ENCODE data around the gene TNFRSF9.

The TNFRSF9 gene

GRCh38 chr1:7879228-7879627 lies 61.4 kb downstream of the TNFRSF9 start:
- H3K27me3 ChIP-seq (ENCODE audit: control insufficient read depth, insufficient read depth, low read length, poor library complexity, severe bottlenecking), result no peaks in the 10 kb centered on the region
- no peaks in the 10 kb centered on the region for H3K9me3 ChIP-seq (ENCODE audit: control insufficient read depth, low read length)
- no peaks in the 10 kb centered on the region for H3K36me3 ChIP-seq (ENCODE audit: control insufficient read depth, insufficient read depth, low read length)
- WGBS, 2 experiments, result 91 to 94% methylated on average over 3 of the region's 3 CpGs
- H3K27ac ChIP-seq (ENCODE audit: insufficient read depth, low read depth, low read length, poor library complexity, severe bottlenecking), result no peak overlapping the region
- no peaks in the 10 kb centered on the region for H3K4me1 ChIP-seq (ENCODE audit: control insufficient read depth, insufficient read depth, low read length)
- H3K4me3 ChIP-seq (ENCODE audit: insufficient read depth, low read depth, low read length), result no peak overlapping the region

GRCh38 chr1:7878027-7878426 lies 62.6 kb downstream of the TNFRSF9 start:
- H3K9me3 ChIP-seq (ENCODE audit: control insufficient read depth, low read length), result no peaks in the 10 kb centered on the region
- H3K36me3 ChIP-seq (ENCODE audit: control insufficient read depth, insufficient read depth, low read length), result no peaks in the 10 kb centered on the region
- no peaks in the 10 kb centered on the region for H3K27me3 ChIP-seq (ENCODE audit: control insufficient read depth, insufficient read depth, low read length, poor library complexity, severe bottlenecking)
- no peak overlapping the region for H3K27ac ChIP-seq (ENCODE audit: insufficient read depth, low read depth, low read length, poor library complexity, severe bottlenecking)
- H3K4me1 ChIP-seq (ENCODE audit: control insufficient read depth, insufficient read depth, low read length), result no peaks in the 10 kb centered on the region
- 43 to 50% methylated on average over 1 of the region's 1 CpG for WGBS, 2 experiments
- no peak overlapping the region for H3K4me3 ChIP-seq (ENCODE audit: insufficient read depth, low read depth, low read length)

GRCh38 chr1:7873801-7874795 lies 66.5 kb downstream of the TNFRSF9 start:
- no peaks in the 10 kb centered on the region for H3K9me3 ChIP-seq (ENCODE audit: control insufficient read depth, low read length)
- H3K27ac ChIP-seq (ENCODE audit: insufficient read depth, low read depth, low read length, poor library complexity, severe bottlenecking), result no peak overlapping the region
- H3K36me3 ChIP-seq (ENCODE audit: control insufficient read depth, insufficient read depth, low read length), result no peaks in the 10 kb centered on the region
- H3K27me3 ChIP-seq (ENCODE audit: control insufficient read depth, insufficient read depth, low read length, poor library complexity, severe bottlenecking), result no peaks in the 10 kb centered on the region
- no peaks in the 10 kb centered on the region for H3K4me1 ChIP-seq (ENCODE audit: control insufficient read depth, insufficient read depth, low read length)
- WGBS, 2 experiments, result 90% methylated on average over 11 of the region's 11 CpGs
- no peak overlapping the region for H3K4me3 ChIP-seq (ENCODE audit: insufficient read depth, low read depth, low read length)

GRCh38 chr1:7871136-7871535 lies 69.5 kb downstream of the TNFRSF9 start:
- no peak overlapping the region for H3K27ac ChIP-seq (ENCODE audit: insufficient read depth, low read depth, low read length, poor library complexity, severe bottlenecking)
- WGBS, 2 experiments, result 90 to 94% methylated on average over 5 to 6 of the region's 6 CpGs

DNA sequence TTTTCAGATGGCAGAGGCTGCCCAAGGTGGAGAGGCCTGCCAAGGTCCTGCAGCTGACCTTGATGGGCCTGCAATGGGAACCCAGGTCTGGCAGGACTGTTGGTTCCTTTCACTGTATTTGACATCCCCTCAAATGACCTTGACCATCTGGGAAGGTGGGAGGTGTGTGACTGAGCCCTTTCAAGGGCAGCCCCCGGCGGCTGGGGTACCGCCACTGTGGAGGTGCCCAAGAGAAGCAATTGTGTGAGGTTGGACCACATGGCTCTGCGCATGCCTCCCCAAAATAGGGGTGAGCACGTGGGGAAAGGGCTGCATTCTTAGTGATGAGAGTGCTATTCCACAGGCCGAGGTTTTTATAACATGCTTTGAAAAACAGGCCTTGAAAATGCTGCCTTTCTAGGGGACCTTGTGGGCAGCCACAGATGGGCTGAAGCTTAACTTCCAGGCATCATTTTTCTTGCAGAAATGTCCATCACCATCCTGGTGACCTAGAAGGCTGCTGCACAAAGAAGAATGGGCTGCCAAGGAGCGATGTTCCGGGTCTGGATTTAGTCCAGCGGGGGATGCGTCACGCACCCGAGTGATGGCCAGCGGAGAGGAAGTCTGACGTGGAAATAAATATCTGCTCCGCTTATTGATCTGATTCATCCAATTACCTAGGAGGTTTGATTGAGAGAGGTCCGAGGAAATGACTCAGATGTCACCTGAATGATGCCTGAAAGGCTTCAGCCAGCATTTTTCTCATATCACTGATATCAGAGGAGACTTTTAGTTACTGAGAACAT lies 71.3 kb downstream of the TNFRSF9 start:
- Histone ChIP-seq H3K4me1 (ENCODE audit: control insufficient read depth, insufficient read depth, low read length) (no peaks in the 10 kb centered on the region), H3K27me3 (ENCODE audit: control insufficient read depth, insufficient read depth, low read length, poor library complexity, severe bottlenecking) (no peaks in the 10 kb centered on the region), H3K27ac (ENCODE audit: insufficient read depth, low read depth, low read length, poor library complexity, severe bottlenecking) (no peak overlapping the region), H3K36me3 (ENCODE audit: control insufficient read depth, insufficient read depth, low read length) (no peaks in the 10 kb centered on the region), H3K4me3 (ENCODE audit: insufficient read depth, low read depth, low read length) (no peak overlapping the region), H3K9me3 (ENCODE audit: control insufficient read depth, low read length) (no peaks in the 10 kb centered on the region)
- 93 to 94% methylated on average over 16 of the region's 16 CpGs for WGBS, 2 experiments

More at GRCh38 chr1:7871136-7871535, 69.5 kb downstream of the TNFRSF9 start:
- H3K4me1 ChIP-seq (ENCODE audit: control insufficient read depth, insufficient read depth, low read length), result no peaks in the 10 kb centered on the region
- H3K4me3 ChIP-seq (ENCODE audit: insufficient read depth, low read depth, low read length), result no peak overlapping the region
- no peaks in the 10 kb centered on the region for H3K9me3 ChIP-seq (ENCODE audit: control insufficient read depth, low read length)
- H3K27me3 ChIP-seq (ENCODE audit: control insufficient read depth, insufficient read depth, low read length, poor library complexity, severe bottlenecking), result no peaks in the 10 kb centered on the region
- no peaks in the 10 kb centered on the region for H3K36me3 ChIP-seq (ENCODE audit: control insufficient read depth, insufficient read depth, low read length)

DNA sequence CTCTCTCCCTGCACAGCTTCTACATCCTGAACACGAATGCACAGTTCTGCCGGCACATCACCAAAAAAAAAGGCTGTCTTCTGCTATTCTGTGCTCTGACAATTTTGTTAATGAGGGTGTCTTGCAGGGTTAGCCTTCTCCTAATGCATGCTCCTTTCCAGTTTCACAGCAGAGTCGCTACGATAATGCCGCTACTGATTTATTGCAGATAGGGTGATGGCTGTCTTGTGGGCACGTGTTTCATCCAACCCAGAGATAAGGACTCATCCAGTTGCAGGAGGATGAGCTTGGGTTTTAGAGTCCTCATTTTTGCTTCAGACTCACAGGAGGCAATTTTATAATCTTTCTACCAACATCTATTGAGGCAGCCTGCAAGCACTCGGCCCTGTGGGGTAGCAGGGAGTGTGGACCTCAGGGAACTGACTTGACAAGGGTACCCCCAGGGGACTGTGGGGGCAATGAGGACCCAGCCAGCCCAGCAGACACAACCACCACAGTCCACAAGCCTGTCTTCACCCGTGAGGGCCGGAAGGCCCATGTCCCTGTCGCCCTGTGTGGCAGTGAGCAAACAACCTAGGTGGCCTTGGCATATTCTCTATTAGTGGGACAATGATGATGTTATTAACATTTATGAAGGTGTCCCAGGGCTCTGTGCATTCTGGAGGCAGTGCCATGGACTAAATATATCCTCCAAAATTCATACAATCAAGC lies 72.4 kb downstream of the TNFRSF9 start:
- Histone ChIP-seq H3K27me3 (ENCODE audit: control insufficient read depth, insufficient read depth, low read length, poor library complexity, severe bottlenecking) (no peaks in the 10 kb centered on the region), H3K4me3 (ENCODE audit: insufficient read depth, low read depth, low read length) (no peak overlapping the region), H3K9me3 (ENCODE audit: control insufficient read depth, low read length) (no peaks in the 10 kb centered on the region), H3K27ac (ENCODE audit: insufficient read depth, low read depth, low read length, poor library complexity, severe bottlenecking) (no peak overlapping the region), H3K4me1 (ENCODE audit: control insufficient read depth, insufficient read depth, low read length) (no peaks in the 10 kb centered on the region), H3K36me3 (ENCODE audit: control insufficient read depth, insufficient read depth, low read length) (no peaks in the 10 kb centered on the region)
- 88 to 90% methylated on average over 10 of the region's 10 CpGs for WGBS, 2 experiments

GRCh38 chr1:7865978-7866377 lies 74.7 kb downstream of the TNFRSF9 start:
- no peaks in the 10 kb centered on the region for H3K36me3 ChIP-seq (ENCODE audit: control insufficient read depth, insufficient read depth, low read length)
- 91 to 94% methylated on average over 16 of the region's 16 CpGs for WGBS, 2 experiments
- no peaks in the 10 kb centered on the region for H3K9me3 ChIP-seq (ENCODE audit: control insufficient read depth, low read length)
- no peak overlapping the region for H3K4me3 ChIP-seq (ENCODE audit: insufficient read depth, low read depth, low read length)
- no peaks in the 10 kb centered on the region for H3K4me1 ChIP-seq (ENCODE audit: control insufficient read depth, insufficient read depth, low read length)
- no peak overlapping the region for H3K27ac ChIP-seq (ENCODE audit: insufficient read depth, low read depth, low read length, poor library complexity, severe bottlenecking)
- no peaks in the 10 kb centered on the region for H3K27me3 ChIP-seq (ENCODE audit: control insufficient read depth, insufficient read depth, low read length, poor library complexity, severe bottlenecking)

Measured in ectodermal cell (in vitro differentiated cells).